ENCODE results near the gene NPFFR1. TPM values are rescaled to one million over a fixed set of nuclear protein-coding genes. Genes with fewer than 3 reads are reported as not detected.

NPFFR1 gene
- total RNA-seq, 1 experiment from 2014 or later = 0.02 TPM

DNA sequence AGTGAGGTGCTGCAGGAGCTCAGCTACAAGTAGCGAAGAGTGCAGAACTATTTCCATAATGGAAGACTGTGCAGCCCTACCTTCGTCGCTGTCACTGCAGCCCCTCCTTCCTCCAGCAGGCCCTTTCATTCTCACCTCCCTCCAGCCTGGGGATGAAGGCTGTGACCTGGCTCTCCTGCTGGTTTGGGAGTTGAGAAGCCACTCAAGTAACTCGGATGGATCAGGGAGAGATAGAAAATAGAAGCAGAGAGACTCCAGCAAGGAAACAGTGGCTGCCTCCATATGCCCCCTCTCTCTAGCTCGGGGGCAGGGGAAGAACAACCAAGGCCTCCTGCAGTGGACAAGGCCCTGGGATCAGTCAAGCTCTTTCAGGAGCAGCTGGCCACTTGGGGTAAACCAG, 37.4 kb upstream of the NPFFR1 start:
- Histone ChIP-seq H3K9me3 (ENCODE audit: low read depth, low read length, poor library complexity, severe bottlenecking) (no peaks in the 10 kb centered on the region), H3K36me3 (ENCODE audit: insufficient read depth, low read length, poor library complexity, severe bottlenecking) (no peaks in the 10 kb centered on the region), H3K27ac (ENCODE audit: low read depth, low read length, poor library complexity, severe bottlenecking) (no peak overlapping the region), H3K4me3 (ENCODE audit: low read depth, low read length, poor library complexity, severe bottlenecking) (no peak overlapping the region), H3K4me1 (ENCODE audit: insufficient read depth, low read length, poor library complexity, severe bottlenecking) (peaks cover 6% of the 10 kb centered on the region), H3K27me3 (replicated peaks; ENCODE audit: insufficient read depth, low read depth, low read length, poor library complexity) (no peaks in the 10 kb centered on the region)
- CTCF ChIA-PET = no interaction called here
- BruUV-seq (replicated peaks) = no TSS peak
- no peak for DNase-seq (ENCODE audit: low spot score)
- TF ChIP-seq, protein P1, sequence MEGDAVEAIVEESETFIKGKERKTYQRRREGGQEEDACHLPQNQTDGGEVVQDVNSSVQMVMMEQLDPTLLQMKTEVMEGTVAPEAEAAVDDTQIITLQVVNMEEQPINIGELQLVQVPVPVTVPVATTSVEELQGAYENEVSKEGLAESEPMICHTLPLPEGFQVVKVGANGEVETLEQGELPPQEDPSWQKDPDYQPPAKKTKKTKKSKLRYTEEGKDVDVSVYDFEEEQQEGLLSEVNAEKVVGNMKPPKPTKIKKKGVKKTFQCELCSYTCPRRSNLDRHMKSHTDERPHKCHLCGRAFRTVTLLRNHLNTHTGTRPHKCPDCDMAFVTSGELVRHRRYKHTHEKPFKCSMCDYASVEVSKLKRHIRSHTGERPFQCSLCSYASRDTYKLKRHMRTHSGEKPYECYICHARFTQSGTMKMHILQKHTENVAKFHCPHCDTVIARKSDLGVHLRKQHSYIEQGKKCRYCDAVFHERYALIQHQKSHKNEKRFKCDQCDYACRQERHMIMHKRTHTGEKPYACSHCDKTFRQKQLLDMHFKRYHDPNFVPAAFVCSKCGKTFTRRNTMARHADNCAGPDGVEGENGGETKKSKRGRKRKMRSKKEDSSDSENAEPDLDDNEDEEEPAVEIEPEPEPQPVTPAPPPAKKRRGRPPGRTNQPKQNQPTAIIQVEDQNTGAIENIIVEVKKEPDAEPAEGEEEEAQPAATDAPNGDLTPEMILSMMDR (conservative IDR thresholded peaks at IDR 0.05; ENCODE audit: low read depth, low read length) = no peak
- no peak for TF ChIP-seq EZH2 (IDR thresholded peaks at IDR 0.05; ENCODE audit: borderline replicate concordance, low read depth, low read length, poor library complexity, severe bottlenecking)
- POLR2A ChIA-PET (ENCODE audit: low non-redundant PET) = no interaction called here
- intact Hi-C loops (cut with micrococcal nuclease; ENCODE audit: unreplicated experiment) = no loop called here

DNA sequence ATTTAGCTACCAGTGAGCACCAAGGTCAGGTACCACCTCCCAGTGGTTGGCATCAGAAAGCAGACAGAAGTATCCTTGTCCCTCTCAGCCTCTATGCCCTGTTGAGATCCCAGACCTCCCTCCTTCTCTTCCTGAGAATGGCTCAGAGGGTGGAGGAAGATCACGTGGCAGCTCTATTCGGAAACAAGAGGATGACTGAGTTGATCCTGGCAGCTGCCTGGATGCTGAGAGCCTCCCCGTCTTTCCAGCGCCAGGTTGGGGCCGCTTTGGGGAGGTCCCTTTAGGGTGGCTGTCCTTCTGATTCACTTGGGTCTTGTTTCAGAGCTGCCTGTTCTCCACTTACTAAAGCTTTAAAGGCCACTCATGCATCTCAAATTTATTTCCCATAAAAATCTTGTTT, 36.9 kb upstream of the NPFFR1 start:
- peak overlapping the region; percentile 19 for H3K27ac ChIP-seq (ENCODE audit: low read depth, low read length, poor library complexity, severe bottlenecking)
- H3K4me3 ChIP-seq (ENCODE audit: low read depth, low read length, poor library complexity, severe bottlenecking) = no peak overlapping the region
- no peaks in the 10 kb centered on the region for H3K9me3 ChIP-seq (ENCODE audit: low read depth, low read length, poor library complexity, severe bottlenecking)
- intact Hi-C loops (cut with micrococcal nuclease; ENCODE audit: unreplicated experiment) = no loop called here
- POLR2A ChIA-PET (ENCODE audit: low non-redundant PET) = no interaction called here
- CTCF ChIA-PET = interaction anchor here (0.6 kb wide), 1 partner anchor 262 kb away, joined by 3 read pairs; no protein-coding TSS in a partner anchor
- DNase-seq (ENCODE audit: low spot score) = no peak
- no peak for TF ChIP-seq EZH2 (IDR thresholded peaks at IDR 0.05; ENCODE audit: borderline replicate concordance, low read depth, low read length, poor library complexity, severe bottlenecking)
- TF ChIP-seq, protein P1 (conservative IDR thresholded peaks at IDR 0.05; ENCODE audit: low read depth, low read length) = no peak
- H3K27me3 ChIP-seq (replicated peaks; ENCODE audit: insufficient read depth, low read depth, low read length, poor library complexity) = no peaks in the 10 kb centered on the region
- H3K4me1 ChIP-seq (ENCODE audit: insufficient read depth, low read length, poor library complexity, severe bottlenecking) = peaks cover 2% of the 10 kb centered on the region
- no TSS peak for BruUV-seq (replicated peaks)
- H3K36me3 ChIP-seq (ENCODE audit: insufficient read depth, low read length, poor library complexity, severe bottlenecking) = no peaks in the 10 kb centered on the region

DNA sequence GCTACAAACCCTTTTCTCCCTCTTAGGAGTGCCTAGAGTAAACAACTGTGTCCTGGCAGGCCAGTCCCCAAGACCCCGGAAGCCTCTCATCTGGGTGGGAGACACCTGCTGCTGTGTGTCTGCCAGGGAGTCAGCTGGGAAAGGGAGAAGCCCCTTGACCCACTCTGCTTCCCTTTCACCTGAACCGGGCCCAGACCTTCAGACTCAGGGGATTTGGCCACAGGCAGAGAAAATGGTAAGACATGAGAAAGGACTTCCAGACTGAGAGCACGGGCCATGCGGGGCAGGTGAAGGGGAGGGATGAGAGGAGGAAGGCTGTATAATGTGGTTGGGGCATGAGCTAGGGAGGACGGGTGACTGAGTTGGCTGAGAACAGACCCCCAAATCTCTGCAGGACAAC, 36.0 kb upstream of the NPFFR1 start:
- Histone ChIP-seq H3K4me3 (ENCODE audit: low read depth, low read length, poor library complexity, severe bottlenecking) (no peak overlapping the region), H3K27me3 (replicated peaks; ENCODE audit: insufficient read depth, low read depth, low read length, poor library complexity) (no peaks in the 10 kb centered on the region), H3K36me3 (ENCODE audit: insufficient read depth, low read length, poor library complexity, severe bottlenecking) (no peaks in the 10 kb centered on the region), H3K27ac (ENCODE audit: low read depth, low read length, poor library complexity, severe bottlenecking) (no peak overlapping the region), H3K4me1 (ENCODE audit: insufficient read depth, low read length, poor library complexity, severe bottlenecking) (no peaks in the 10 kb centered on the region), H3K9me3 (ENCODE audit: low read depth, low read length, poor library complexity, severe bottlenecking) (no peaks in the 10 kb centered on the region)
- DNase-seq (ENCODE audit: low spot score) = no peak
- TF ChIP-seq EZH2 (IDR thresholded peaks at IDR 0.05; ENCODE audit: borderline replicate concordance, low read depth, low read length, poor library complexity, severe bottlenecking) = no peak
- TF ChIP-seq, protein P1 (conservative IDR thresholded peaks at IDR 0.05; ENCODE audit: low read depth, low read length) = no peak
- CTCF ChIA-PET = no interaction called here
- POLR2A ChIA-PET (ENCODE audit: low non-redundant PET) = no interaction called here
- intact Hi-C loops (cut with micrococcal nuclease; ENCODE audit: unreplicated experiment) = no loop called here
- BruUV-seq (replicated peaks) = no TSS peak
